B cell (primary cell): ENCODE results near the gene FOSB.

Experiments used
- CTCF ChIP-seq: fragments of 200-600 bp; IDR thresholded peaks from one replicate; pipeline ENCODE4 v1.8.0; 2022; ENCODE audit warnings: antibody characterized with exemption, mild to moderate bottlenecking
- EZH2 ChIP-seq: IDR thresholded peaks from 2 replicates; pipeline ENCODE4 v1.6.1; 2012; ENCODE audit warnings: borderline replicate concordance, low read depth, mild to moderate bottlenecking, moderate library complexity, low read length; ENCODE audit not compliant: insufficient read depth, poor library complexity, severe bottlenecking

GRCh38 chr19:45463241-45463640 lies 4.6 kb upstream of the FOSB start:
- no peak for TF ChIP-seq CTCF
- no peak for TF ChIP-seq EZH2
